Posterior vena cava (tissue), 2 donors: ENCODE results near the gene BAG5. TPM values are rescaled to one million over a fixed set of nuclear protein-coding genes. Genes with fewer than 3 reads are reported as not detected.
"Not testable (repeated sequence)": the region's sequence is repeated elsewhere in the genome, so short reads cannot be mapped to it uniquely, and the experiment has no call there.

ENCODE experiments used
- DNase-seq: peaks from one replicate; pipeline ENCODE4 v3.0.0-alpha.2; 2020; ENCODE audit warnings: low spot score
- intact Hi-C, 2 donors: fragments of 100-400 bp; cut with DNase I; formaldehyde crosslinking; loops; one replicate each; pipeline versions ENCODE4 v1.14.1 to v1.14.2; 2022 to 2023
- long read RNA-seq, 2 donors: library from polyadenylated mRNA; unstranded; transcript quantifications; one replicate each; pipeline ENCODE4 v2.0.0, GENCODE V29; 2020 to 2021
- total RNA-seq, 2 donors: library from RNA; stranded (reverse); fragmentation: NEBNext Ultra II Directional; extraction: Animal tissue kit (Norgen Biotek cat#: 25700); gene quantifications; one replicate each; pipeline ENCODE4 v1.2.1, GENCODE V29; 2021
- donor health status: DM: yes; HTN: yes; CAD: no.
- donor health status: DM: yes; HTN: yes; CAD: no.

BAG5 gene
- 10 to 100 TPM; 29.0 to 30.4 TPM for total RNA-seq
- long read RNA-seq, donor 1, full-length matches to known transcripts: 13 of 15 reads
- long read RNA-seq, donor 1, partial matches to known transcripts: 0 of 15 reads
- long read RNA-seq, donor 1, other reads (novel, unspliced or antisense): 2 of 15 reads
- long read RNA-seq, donor 2, full-length matches to known transcripts: 70 of 85 reads
- long read RNA-seq, donor 2, partial matches to known transcripts: 0 of 85 reads
- long read RNA-seq, donor 2, other reads (novel, unspliced or antisense): 15 of 85 reads

- peak; percentile 96 for DNase-seq
- intact Hi-C loops: loop anchor here in 1 of 2 donors (5.0 kb wide), 1 partner anchor 930 kb away; no protein-coding TSS in a partner anchor
Observed at GRCh38 chr14:103562429-103563225, at the start of gene BAG5, which contains the start of gene COA8. TSS of gene BAG5 (minus strand) at chr14:103562657. CDS start at chr14:103561164, 1,493 bp downstream. TSS of gene COA8 (plus strand) at chr14:103562960. CDS start at chr14:103563002, 42 bp downstream.

GRCh38 chr14:103611215-103611614 lies 48.8 kb upstream of the BAG5 start:
- no peak for DNase-seq
- intact Hi-C loops: no loop called here

- DNase-seq, intact Hi-C loops: not testable (repeated sequence)
Observed at GRCh38 chr14:103609081-103609480, 46.6 kb upstream of the BAG5 start.

GRCh38 chr14:103607822-103608221 lies 45.4 kb upstream of the BAG5 start:
- intact Hi-C loops: no loop called here

GRCh38 chr14:103606963-103607668 lies 44.7 kb upstream of the BAG5 start:
- DNase-seq: peak; percentile 92
- intact Hi-C loops: no loop called here

More at GRCh38 chr14:103607822-103608221, 45.4 kb upstream of the BAG5 start:
- peak; percentile 81 for DNase-seq

- intact Hi-C loops: no loop called here
- DNase-seq: no peak
Observed at GRCh38 chr14:103604620-103605019, 42.2 kb upstream of the BAG5 start.

GRCh38 chr14:103600503-103600902 lies 38.0 kb upstream of the BAG5 start:
- intact Hi-C loops: no loop called here
- DNase-seq: no peak

- intact Hi-C loops: no loop called here
- DNase-seq: peak; percentile 82
Observed at GRCh38 chr14:103597623-103598377, 35.3 kb upstream of the BAG5 start.

GRCh38 chr14:103594265-103594664 lies 31.8 kb upstream of the BAG5 start:
- intact Hi-C loops: no loop called here
- DNase-seq: no peak

GRCh38 chr14:103593577-103593976 lies 31.1 kb upstream of the BAG5 start:
- intact Hi-C loops: no loop called here

GRCh38 chr14:103584326-103584915 lies 22.0 kb upstream of the BAG5 start:
- intact Hi-C loops: no loop called here
- DNase-seq: no peak

More at GRCh38 chr14:103593577-103593976, 31.1 kb upstream of the BAG5 start:
- DNase-seq: no peak

GRCh38 chr14:103581954-103582703 lies 19.7 kb upstream of the BAG5 start:
- intact Hi-C loops: no loop called here

GRCh38 chr14:103581206-103581605 lies 18.7 kb upstream of the BAG5 start:
- intact Hi-C loops: no loop called here
- no peak for DNase-seq

More at GRCh38 chr14:103581954-103582703, 19.7 kb upstream of the BAG5 start:
- DNase-seq: no peak

- no peak for DNase-seq
- intact Hi-C loops: loop anchor here in 1 of 2 donors (10.0 kb wide), 1 partner anchor 106 kb away; no protein-coding TSS in a partner anchor
Observed at GRCh38 chr14:103578401-103579075, 16.1 kb upstream of the BAG5 start.

GRCh38 chr14:103576371-103577024 lies 14.0 kb upstream of the BAG5 start:
- intact Hi-C loops: loop anchor here in 1 of 2 donors (10.0 kb wide), 1 partner anchor 108 kb away; no protein-coding TSS in a partner anchor
- DNase-seq: peak; percentile 95

GRCh38 chr14:103574707-103575285 lies 12.3 kb upstream of the BAG5 start:
- no peak for DNase-seq
- intact Hi-C loops: loop anchor here in 1 of 2 donors (10.0 kb wide), 1 partner anchor 110 kb away; no protein-coding TSS in a partner anchor
